NCI-H526 treated with DMSO at 0.1 percent for 48 hours (cell line): Measurements from ENCODE around the gene LAP3.

Experiments used
- DNase-seq: peaks from one replicate; lab custom pipeline; 2025; lab: John Stamatoyannopoulos, UW

Gene LAP3

GRCh38 chr4:17619416-17620105, 42.6 kb downstream of the LAP3 start:
- DNase-seq: no peak

DNA sequence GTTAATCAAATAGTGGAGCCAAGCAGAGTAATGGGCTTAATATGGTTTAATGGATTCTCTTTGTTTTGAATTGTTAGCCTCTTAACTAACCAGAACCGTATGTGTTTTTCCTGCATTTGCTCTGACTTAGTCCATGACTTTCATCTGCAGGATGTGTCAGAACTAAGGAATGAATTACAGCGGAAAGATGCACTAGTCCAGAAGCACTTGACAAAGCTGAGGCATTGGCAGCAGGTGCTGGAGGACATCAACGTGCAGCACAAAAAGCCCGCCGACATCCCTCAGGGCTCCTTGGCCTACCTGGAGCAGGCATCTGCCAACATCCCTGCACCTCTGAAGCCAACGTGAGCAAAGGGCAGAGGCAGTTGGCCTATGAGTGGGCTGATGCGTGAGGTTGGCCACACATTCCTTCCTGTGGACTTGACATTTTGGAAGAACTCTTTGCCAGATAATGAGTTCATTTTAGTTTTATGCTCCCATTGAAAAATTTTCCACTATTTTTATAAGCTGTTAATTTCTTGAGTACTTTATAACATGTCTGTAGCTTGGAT, 46.5 kb downstream of the LAP3 start:
- no peak for DNase-seq

- no peak for DNase-seq
These were observed 47.8 kb downstream of the LAP3 start for GRCh38 chr4:17624821-17625220.

GRCh38 chr4:17630228-17630627, 53.2 kb downstream of the LAP3 start:
- DNase-seq: no peak

DNA sequence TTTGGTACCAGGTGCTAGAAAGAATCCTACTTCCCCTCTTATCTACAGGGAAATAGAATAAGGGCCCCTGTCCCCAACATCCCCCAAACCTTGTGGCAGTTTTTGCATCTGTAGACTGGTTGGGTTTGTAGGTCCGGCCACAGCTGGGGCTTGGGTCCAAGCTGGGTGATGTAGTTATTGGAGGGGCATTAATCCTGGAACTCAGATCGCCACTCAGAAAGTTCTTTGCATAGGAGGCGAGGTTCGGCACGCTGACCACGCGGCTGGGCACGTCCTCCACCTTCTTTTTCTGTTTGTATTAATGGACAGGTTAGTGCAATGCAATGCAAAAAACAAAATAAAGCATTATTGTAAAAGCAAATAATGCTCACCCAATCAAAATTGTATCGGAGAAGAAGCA, 56.6 kb downstream of the LAP3 start:
- no peak for DNase-seq

- no peak for DNase-seq
These were observed 58.1 kb downstream of the LAP3 start for GRCh38 chr4:17635056-17635455.

- no peak for DNase-seq
These were observed 59.3 kb downstream of the LAP3 start for GRCh38 chr4:17636341-17636695.

DNA sequence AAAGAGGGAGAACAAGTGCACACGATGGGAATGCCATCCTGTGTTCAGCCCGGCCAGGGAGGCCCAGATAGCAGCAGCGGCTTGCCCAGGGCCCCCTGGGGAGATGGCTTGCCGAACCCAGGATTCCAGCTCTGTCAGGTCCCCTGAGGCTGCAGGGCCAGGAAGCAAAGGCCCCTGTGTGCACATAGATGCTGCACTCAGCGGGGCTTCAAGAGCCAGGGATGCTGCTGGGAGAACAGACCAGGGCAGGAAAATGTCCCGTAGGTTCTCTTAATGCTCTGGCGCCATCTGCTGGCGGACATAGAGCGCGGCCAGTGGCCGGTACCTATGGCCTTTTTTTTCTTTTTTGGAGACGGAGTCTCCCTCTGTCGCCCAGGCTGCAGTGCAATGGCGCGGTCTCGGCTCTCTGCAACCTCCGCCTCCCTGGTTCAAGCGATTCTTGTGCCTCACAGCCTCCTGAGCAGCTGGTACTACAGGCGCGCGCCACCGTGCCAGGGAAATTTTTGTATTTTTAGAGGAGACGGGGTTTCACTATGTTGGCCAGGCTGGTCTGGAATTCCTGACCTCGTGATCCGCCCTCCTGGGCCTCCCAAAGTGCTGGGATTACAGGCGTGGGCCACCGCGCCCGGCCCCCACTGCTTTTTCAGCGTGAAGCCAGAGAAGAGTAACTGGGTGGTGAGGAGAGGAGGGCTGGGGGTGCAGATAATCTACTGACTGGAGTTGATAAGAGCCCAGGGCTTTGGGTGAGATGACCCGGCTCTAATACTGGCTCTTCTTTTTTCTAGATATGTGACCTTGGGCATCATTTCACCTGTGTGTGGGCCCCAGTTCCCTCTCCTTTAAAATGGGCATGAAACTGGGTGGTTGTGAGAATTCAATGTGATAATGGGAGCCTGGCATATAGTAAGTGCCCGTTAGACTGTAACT, 60.0 kb downstream of the LAP3 start:
- peak; percentile 40 for DNase-seq

GRCh38 chr4:17639136-17639535, 62.1 kb downstream of the LAP3 start:
- no peak for DNase-seq

GRCh38 chr4:17642398-17642783, 65.4 kb downstream of the LAP3 start:
- no peak for DNase-seq

DNA sequence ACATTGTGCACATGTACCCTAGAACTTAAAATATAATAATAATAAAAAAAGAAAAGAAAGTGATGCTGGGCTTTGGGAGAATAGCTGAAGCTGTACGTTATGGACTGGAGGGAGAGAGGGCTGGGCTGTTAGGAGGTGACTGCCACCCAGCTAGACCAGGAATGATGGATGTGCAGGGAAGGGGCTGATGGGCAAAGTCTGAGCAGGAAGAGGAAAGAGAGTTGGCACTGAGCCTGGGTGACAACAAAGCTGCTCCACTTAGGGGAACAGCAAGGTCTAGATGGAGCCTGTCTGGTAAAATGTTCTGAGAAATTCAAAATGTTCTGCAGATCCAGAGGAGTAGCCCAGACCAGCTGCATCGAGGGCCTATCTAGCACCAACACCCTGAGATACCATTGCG, 69.7 kb downstream of the LAP3 start:
- no peak for DNase-seq

DNA sequence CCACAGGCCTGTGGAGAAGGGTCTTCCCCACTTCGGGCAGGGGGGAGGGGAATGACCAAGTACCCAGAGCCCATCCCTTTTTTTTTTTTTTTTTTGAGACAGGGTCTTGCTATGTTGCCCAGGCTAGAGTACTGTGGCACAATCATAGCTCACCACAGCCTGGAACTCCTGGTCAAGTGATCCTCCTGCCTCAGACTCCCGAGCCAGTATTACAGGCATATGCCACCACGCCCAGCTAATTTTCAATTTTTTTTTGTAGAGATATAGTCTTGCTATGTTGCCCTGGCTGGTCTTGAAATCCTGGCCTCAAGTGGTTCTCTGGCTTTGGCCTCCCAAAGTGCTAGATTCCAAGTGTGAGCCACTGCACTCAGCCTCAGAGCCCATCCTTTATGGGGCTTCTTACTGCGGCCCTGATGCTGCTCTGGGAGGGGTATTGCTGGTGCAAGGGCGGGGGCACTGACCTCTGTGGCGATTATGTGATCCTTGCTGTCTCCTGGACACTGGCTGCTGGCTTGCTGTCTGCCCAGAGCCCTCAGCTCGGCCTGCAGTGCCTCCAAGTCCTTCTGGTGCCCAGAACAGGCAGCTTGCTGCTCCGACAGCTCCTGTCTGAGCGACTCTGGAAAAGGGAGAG, 70.3 kb downstream of the LAP3 start:
- no peak for DNase-seq

DNA sequence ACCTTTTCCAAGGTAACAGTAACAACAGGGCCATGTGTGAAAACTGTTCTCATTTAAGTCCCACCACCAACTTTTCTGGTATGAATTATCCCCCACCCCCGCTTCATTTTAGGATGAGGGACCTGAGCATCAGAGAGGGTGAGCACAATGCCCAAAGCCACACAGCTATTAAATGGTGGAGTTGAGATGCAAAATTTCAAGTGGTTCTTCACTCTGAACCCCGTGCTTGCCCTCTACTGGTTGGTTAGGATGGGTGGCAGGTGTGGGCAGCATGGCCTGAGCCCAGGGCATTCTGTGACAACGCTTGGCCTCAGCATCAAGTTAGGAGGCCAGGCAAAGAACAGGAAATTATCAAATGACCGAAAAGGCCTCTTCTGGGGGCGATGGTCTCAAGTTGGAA, 70.9 kb downstream of the LAP3 start:
- no peak for DNase-seq

GRCh38 chr4:17650406-17650805, 73.4 kb downstream of the LAP3 start:
- no peak for DNase-seq

DNA sequence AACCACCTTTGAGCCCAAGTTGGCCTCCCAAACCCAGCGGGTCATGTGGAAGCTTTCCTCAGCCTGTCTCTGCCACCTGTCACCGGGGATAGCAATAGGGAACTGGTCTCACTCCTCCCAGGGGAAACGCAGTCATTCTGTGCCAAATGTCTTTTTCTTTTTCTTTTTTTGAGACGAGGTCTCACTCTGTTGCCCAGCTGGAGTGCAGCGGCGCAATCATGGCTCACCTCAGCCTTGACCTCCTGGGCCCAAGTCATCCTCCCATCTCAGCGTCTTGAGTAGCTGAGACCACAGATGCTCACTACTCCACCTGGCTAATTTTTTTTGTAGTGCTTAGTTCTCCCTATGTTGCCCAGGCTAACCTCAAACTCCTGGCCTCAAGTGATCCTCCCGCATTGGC, 77.7 kb downstream of the LAP3 start:
- no peak for DNase-seq

- DNase-seq: no peak
These were observed 80.1 kb downstream of the LAP3 start for GRCh38 chr4:17657090-17657489.
